A673 (cell line): Measurements from ENCODE around the gene CCDC186. TPM values are rescaled to one million over a fixed set of nuclear protein-coding genes. Genes with fewer than 3 reads are reported as not detected.

ENCODE experiments used
- BruUV-seq: library from RNA; stranded (reverse); fragments of 400-500 nt; replicated peaks from 2 replicates; lab custom pipeline; 2021; lab: Mats Ljungman, UMichigan
- CTCF ChIA-PET: fragments of 300-600 bp; sonication (Branson Sonifier 250); formaldehyde crosslinking; loops from one replicate; lab custom pipeline; 2022; ENCODE audit warnings: antibody characterized with exemption; lab: Charles Lee
- POLR2A ChIA-PET: fragments of 300-600 bp; sonication (Branson Sonifier 250); formaldehyde crosslinking; loops from one replicate; lab custom pipeline; 2022; ENCODE audit warnings: antibody characterized with exemption; ENCODE audit not compliant: low non-redundant PET; lab: Charles Lee
- DNase-seq: peaks from one replicate; pipeline ENCODE4 v3.0.0-alpha.2; 2015; ENCODE audit warnings: low spot score
- H3K27ac ChIP-seq: fragments of 200-600 bp; sonication (generic); 2 replicates; pipeline ENCODE4 v1.5.1; 2016; ENCODE audit warnings: mixed run types, low read depth, mild to moderate bottlenecking, mixed read lengths, antibody characterized with exemption, low read length; ENCODE audit not compliant: poor library complexity, severe bottlenecking
- H3K27me3 ChIP-seq: fragments of 200-600 bp; sonication (generic); replicated peaks from 2 replicates; pipeline ENCODE4 v1.6.1; 2017; ENCODE audit warnings: mixed run types, low read depth, mild to moderate bottlenecking, mixed read lengths, antibody characterized with exemption, low read length; ENCODE audit not compliant: insufficient read depth, poor library complexity
- H3K36me3 ChIP-seq: fragments of 200-600 bp; sonication (generic); 2 replicates; pipeline ENCODE4 v1.6.1; 2016; ENCODE audit warnings: mixed run types, mild to moderate bottlenecking, mixed read lengths, antibody characterized with exemption, low read length; ENCODE audit not compliant: insufficient read depth, poor library complexity, severe bottlenecking
- H3K4me1 ChIP-seq: fragments of 200-600 bp; sonication (generic); 2 replicates; pipeline ENCODE4 v1.6.1; 2017; ENCODE audit warnings: mixed run types, mild to moderate bottlenecking, mixed read lengths, antibody characterized with exemption, low read length; ENCODE audit not compliant: insufficient read depth, poor library complexity, severe bottlenecking
- H3K4me3 ChIP-seq: fragments of 200-600 bp; sonication (generic); 2 replicates; pipeline ENCODE4 v1.5.1; 2016; ENCODE audit warnings: low read depth, mixed run types, mild to moderate bottlenecking, mixed read lengths, low read length; ENCODE audit not compliant: poor library complexity, severe bottlenecking
- H3K9me3 ChIP-seq: fragments of 200-600 bp; sonication (generic); 2 replicates; pipeline ENCODE4 v1.6.1; 2016; ENCODE audit warnings: mixed run types, low read depth, mild to moderate bottlenecking, mixed read lengths, antibody characterized with exemption, low read length; ENCODE audit not compliant: poor library complexity, severe bottlenecking
- EZH2 ChIP-seq: fragments of 200-600 bp; sonication (generic); IDR thresholded peaks from 2 replicates; pipeline ENCODE4 v1.6.1; 2017; ENCODE audit warnings: borderline replicate concordance, low read depth, mild to moderate bottlenecking, mixed read lengths, antibody characterized with exemption, low read length; ENCODE audit not compliant: poor library complexity, severe bottlenecking
- intact Hi-C: fragments of 100-400 bp; cut with micrococcal nuclease; formaldehyde crosslinking; loops from one replicate; pipeline ENCODE4 v1.10.0; 2022; ENCODE audit not compliant: unreplicated experiment
- total RNA-seq: library from RNA; stranded (reverse); gene quantifications from 2 replicates; pipeline ENCODE4 v1.2.3, GENCODE V29; 2021
- TF ChIP-seq, protein P1 (sequence below): fragments of 300-800, 200-600 bp; sonication (generic); conservative IDR thresholded peaks from 2 replicates; pipeline ENCODE4 v1.5.1; 2017; ENCODE audit warnings: low read depth, mild to moderate bottlenecking, antibody characterized with exemption, low read length, moderate library complexity, mixed read lengths

Gene CCDC186
- total RNA-seq, 1 experiment from 2014 or later = 10.9 TPM

DNA sequence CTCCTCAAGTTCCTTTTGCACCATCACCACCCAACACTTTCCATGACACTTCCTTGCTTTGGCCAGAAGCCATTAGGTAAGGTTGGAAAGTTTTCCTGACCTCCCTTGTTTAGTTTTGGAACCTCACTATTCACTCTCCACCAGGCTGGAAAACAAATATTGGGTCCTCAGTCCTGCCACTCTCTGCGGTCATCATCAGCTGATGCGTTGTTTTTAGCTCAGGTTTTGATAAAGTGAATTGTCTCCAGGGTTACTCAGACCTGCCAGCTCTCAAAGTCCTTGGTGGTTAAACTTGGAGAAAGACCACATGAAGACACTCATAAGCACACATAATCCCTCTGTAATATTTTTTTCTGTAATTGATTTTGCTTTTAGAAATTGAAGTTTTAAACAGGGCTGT, 55.5 kb downstream of the CCDC186 start:
- no TSS peak for BruUV-seq
- TF ChIP-seq EZH2 = no peak
- TF ChIP-seq, protein P1, sequence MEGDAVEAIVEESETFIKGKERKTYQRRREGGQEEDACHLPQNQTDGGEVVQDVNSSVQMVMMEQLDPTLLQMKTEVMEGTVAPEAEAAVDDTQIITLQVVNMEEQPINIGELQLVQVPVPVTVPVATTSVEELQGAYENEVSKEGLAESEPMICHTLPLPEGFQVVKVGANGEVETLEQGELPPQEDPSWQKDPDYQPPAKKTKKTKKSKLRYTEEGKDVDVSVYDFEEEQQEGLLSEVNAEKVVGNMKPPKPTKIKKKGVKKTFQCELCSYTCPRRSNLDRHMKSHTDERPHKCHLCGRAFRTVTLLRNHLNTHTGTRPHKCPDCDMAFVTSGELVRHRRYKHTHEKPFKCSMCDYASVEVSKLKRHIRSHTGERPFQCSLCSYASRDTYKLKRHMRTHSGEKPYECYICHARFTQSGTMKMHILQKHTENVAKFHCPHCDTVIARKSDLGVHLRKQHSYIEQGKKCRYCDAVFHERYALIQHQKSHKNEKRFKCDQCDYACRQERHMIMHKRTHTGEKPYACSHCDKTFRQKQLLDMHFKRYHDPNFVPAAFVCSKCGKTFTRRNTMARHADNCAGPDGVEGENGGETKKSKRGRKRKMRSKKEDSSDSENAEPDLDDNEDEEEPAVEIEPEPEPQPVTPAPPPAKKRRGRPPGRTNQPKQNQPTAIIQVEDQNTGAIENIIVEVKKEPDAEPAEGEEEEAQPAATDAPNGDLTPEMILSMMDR = no peak
- ChIA-PET CTCF (no interaction called here), POLR2A (no interaction called here)
- DNase-seq = no peak
- H3K9me3 ChIP-seq = no peaks in the 10 kb centered on the region
- H3K4me1 ChIP-seq = no peaks in the 10 kb centered on the region
- H3K4me3 ChIP-seq = no peak overlapping the region
- no peak overlapping the region for H3K27ac ChIP-seq
- H3K36me3 ChIP-seq = no peaks in the 10 kb centered on the region
- intact Hi-C loops = no loop called here
- no peaks in the 10 kb centered on the region for H3K27me3 ChIP-seq

DNA sequence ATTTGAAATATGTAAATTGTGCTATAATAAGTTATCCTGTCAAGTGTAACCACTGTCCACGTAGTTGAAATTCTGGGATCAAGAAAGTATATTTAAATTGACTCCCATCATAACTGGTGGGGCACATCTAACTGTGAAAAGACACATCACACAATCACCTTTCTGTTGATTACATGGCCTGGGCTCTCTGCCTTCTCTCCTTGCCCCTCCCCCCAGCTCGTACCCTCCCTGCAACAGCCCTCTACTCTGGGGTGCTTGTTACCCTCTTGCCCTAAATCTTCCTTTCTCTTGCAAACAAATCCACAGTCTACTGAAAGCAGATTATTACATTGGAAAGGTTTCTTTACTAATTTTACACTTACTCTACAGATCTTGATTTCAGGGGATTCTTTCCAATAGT, 56.3 kb downstream of the CCDC186 start:
- ChIA-PET CTCF (no interaction called here), POLR2A (no interaction called here)
- Histone ChIP-seq H3K9me3 (no peaks in the 10 kb centered on the region), H3K27ac (no peak overlapping the region), H3K27me3 (no peaks in the 10 kb centered on the region), H3K4me3 (no peak overlapping the region), H3K36me3 (no peaks in the 10 kb centered on the region), H3K4me1 (no peaks in the 10 kb centered on the region)
- no TSS peak for BruUV-seq
- no peak for TF ChIP-seq EZH2
- TF ChIP-seq, protein P1 = no peak
- intact Hi-C loops = no loop called here
- no peak for DNase-seq

DNA sequence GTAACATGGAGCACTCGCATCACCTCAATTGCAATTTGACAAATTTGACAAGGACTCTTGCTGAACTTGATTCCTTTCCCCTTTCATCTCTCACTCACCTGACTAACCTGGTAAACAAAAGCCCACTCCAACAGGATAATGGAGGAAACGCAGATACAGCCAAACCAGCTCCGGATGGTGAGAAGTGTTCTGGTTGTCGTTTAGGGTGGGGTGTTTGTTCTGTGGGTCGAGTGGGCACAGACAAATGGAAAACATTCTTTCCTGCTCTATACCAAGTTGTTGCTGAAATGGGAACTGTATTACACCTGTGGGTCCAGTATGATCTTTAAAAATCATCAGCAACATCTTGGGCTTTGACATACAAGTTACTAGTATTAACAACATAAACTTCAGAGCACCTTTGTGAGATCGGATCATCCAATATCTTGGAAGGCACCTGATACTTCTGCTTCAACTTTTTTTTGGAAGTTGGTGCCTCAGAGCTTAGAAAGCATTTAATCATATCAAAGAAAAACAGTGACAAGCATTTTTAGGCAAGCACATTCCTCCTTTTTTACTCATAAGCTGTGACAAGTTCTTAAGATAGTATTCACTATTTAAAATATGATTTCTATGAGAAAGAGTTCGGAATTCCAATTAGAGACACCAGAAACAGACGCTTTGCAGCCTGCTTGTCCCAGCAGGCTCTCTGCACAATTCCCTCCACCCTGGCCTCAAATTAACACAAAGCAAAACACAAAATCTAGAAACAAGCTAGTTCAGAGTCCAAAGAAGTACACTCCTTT, 58.1 kb downstream of the CCDC186 start:
- DNase-seq = no peak
- no peaks in the 10 kb centered on the region for H3K9me3 ChIP-seq
- no peak overlapping the region for H3K4me3 ChIP-seq
- ChIA-PET POLR2A (interaction anchor here (0.7 kb wide), 1 partner anchor 506 kb away, joined by 3 read pairs; no protein-coding TSS in a partner anchor), CTCF (no interaction called here)
- intact Hi-C loops = no loop called here
- H3K27me3 ChIP-seq = no peaks in the 10 kb centered on the region
- BruUV-seq = no TSS peak
- H3K4me1 ChIP-seq = no peaks in the 10 kb centered on the region
- no peaks in the 10 kb centered on the region for H3K36me3 ChIP-seq
- no peak overlapping the region for H3K27ac ChIP-seq
- no peak for TF ChIP-seq EZH2
- TF ChIP-seq, protein P1 = no peak
